Epithelial cell of esophagus (primary cell): ENCODE measurements around the gene QRFP.

ENCODE experiments used
- DNase-seq: peaks from one replicate; pipeline ENCODE4 v3.0.0; 2010; ENCODE audit warnings: low read depth
- H3K4me3 ChIP-seq: 2 replicates; pipeline ENCODE4 v1.5.1; 2011; ENCODE audit warnings: mild to moderate bottlenecking, low read length, control low read depth
- TF ChIP-seq, protein P1 (sequence below): IDR thresholded peaks from 2 replicates; pipeline ENCODE4 v1.5.1; 2011; ENCODE audit warnings: low read depth, mild to moderate bottlenecking, low read length, control low read depth, inconsistent platforms; ENCODE audit not compliant: insufficient read depth; ENCODE audit errors: missing control alignments

Gene QRFP

GRCh38 chr9:130937146-130938076 lies 40.8 kb upstream of the QRFP start:
- TF ChIP-seq, protein P1, sequence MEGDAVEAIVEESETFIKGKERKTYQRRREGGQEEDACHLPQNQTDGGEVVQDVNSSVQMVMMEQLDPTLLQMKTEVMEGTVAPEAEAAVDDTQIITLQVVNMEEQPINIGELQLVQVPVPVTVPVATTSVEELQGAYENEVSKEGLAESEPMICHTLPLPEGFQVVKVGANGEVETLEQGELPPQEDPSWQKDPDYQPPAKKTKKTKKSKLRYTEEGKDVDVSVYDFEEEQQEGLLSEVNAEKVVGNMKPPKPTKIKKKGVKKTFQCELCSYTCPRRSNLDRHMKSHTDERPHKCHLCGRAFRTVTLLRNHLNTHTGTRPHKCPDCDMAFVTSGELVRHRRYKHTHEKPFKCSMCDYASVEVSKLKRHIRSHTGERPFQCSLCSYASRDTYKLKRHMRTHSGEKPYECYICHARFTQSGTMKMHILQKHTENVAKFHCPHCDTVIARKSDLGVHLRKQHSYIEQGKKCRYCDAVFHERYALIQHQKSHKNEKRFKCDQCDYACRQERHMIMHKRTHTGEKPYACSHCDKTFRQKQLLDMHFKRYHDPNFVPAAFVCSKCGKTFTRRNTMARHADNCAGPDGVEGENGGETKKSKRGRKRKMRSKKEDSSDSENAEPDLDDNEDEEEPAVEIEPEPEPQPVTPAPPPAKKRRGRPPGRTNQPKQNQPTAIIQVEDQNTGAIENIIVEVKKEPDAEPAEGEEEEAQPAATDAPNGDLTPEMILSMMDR, result no peak
- no peak for DNase-seq
- no peak overlapping the region for H3K4me3 ChIP-seq

GRCh38 chr9:130936285-130937117 lies 39.9 kb upstream of the QRFP start:
- H3K4me3 ChIP-seq, result no peak overlapping the region
- TF ChIP-seq, protein P1, result no peak
- DNase-seq, result peak; percentile 49

DNA sequence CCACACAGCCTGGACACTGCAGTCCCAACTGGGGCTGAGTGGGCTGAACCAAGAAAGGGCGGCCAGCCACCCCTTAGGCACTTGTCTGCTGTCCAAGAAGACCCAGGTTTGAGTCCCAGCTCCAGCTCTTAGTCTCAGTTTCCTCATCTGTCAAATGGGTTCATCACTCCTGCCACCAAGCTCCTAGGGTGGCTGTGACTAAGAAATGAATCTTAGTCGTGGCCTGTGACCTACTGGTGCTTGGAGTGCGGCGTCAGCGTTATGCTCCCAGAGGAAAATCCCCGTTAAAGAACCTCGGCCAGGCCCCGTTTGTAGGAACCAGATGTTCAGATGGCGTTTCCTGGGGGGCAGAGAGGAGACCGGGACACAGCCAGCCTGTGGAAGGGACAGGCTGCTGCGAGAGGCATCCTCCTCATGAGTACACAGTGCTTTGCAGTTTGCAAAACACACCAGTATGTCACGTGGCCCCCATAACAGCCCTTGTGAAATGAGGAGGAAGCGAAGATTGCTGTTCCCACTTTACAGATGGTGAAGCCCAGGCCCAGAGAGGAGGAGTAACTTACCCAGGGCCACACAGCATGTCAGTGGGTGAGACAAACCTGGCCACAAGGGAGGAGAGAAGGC lies 39.1 kb upstream of the QRFP start:
- TF ChIP-seq, protein P1, result no peak
- no peak for DNase-seq
- no peak overlapping the region for H3K4me3 ChIP-seq

DNA sequence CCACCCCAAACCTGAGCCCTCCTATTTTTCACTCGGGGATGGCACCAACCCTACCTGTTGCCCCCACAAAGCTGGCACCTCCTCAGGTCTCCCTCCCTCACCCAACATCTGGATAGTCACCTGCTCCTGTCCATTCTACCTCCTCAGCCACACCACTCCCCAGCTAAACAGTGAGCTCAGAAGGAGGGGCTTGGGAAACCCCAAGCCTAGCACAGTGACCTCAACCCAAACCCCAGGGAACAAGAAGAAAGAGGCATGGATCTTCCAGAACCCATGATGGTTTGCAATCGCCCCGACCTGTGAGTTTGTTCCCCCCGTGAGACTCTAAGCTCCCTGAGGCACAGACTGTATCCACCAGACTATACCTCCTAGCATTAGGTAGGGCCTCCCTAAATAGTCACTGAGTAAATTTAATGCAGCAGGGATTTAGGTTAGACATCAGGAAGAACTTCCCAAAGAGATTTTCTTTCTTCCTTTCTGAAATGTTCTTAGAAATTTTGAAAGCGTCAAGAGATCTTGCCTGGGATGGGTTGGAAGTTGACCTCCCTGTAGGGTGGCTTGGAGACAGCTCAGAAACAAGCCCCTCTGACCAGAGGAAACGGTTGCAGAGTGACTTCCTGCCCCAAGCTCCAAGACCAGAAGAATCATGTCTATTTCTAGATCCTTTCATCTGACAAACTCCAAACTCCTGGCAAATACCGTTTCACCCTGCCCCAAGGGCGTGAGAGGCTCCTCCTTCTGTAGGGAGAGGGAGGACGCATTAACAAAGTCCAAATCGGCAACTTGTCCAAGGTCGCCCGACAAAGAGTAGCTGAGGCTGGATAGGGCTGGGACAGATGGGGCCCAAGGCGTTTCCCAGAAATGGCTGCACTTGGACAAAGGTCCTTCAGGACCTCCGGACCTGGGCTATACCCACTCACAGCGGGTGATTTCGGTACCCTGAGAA lies 38.4 kb upstream of the QRFP start:
- H3K4me3 ChIP-seq, result no peak overlapping the region
- TF ChIP-seq, protein P1, result no peak
- peak; percentile 42 for DNase-seq

GRCh38 chr9:130934246-130934645 lies 37.6 kb upstream of the QRFP start:
- no peak overlapping the region for H3K4me3 ChIP-seq
- TF ChIP-seq, protein P1, result no peak
- no peak for DNase-seq
